DMS153 (cell line): ENCODE measurements around the gene ASPN.

ENCODE experiments used
- DNase-seq: peaks from one replicate; lab custom pipeline; 2025; lab: John Stamatoyannopoulos, UW

Gene ASPN

DNA sequence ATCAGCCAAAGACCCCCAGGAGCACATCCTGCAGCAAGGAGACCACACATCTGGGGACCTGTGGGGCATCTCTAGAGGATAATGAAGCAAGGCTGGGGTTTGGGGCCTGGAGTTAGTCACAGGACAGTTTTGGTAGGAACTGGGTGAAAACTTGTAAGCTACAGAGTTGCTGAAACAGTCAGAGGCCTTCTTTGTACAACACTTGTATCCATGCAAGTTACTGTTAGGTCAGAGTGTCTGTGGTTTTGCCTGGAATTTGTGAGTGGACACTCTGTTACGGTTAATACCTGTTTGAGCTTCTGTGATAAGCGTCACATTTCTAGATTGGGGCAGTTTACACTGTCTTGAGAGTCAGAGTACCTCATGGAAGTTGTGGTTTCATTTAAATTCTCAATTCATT, 22.6 kb upstream of the ASPN start:
- DNase-seq = no peak

DNA sequence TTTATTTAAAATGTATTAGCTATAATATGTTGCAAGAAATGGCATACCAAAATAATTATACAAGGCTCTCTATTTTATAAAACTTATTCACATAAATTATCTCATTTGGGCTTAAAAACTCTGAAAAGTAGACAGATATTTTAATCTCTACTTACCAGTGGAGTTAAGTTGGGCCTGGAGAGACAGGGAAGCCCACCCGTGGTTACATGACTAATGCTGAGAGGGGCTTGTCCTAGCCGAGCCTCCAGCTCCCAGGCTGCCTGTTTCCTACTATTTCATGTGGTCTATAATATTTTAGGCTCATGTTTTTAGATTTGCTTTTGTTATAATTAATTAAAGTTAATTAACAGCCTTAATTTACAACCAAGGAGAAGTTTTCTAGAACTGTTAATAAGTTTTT, 20.9 kb upstream of the ASPN start:
- no peak for DNase-seq

DNA sequence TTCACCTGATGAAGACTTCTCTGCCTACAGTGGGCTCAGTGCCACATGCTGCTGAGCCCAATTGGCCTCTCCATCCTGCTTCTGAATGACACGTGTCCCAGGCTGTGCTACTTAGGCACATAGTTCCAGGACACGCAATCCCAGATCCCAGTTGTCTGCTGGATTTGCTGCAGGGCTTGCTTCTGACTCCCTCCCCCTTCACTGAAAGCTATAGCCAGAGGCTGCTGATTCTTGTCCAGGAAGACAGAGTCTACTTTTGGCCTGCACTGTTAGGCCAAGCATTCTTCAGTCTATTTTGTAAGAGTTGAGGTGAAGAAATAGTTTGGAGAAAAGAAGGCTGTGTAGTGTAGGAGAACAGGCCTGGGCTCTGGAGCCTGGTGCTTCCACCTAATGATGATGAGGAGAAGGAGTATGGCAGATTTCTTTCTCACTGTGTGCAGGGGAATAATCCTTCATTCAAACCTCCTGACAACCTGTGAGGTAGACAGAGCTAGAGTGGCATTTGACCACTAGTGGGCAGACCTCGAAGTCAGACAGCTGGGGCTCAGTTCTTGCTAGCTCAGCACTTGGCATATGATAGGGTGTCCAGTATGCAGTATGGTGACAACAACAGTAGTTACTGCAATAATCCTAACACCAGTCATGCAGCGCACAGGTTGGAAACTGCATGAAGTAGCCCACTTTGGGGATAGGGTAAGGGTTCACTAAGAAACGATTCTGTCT, 19.5 kb upstream of the ASPN start:
- no peak for DNase-seq

DNA sequence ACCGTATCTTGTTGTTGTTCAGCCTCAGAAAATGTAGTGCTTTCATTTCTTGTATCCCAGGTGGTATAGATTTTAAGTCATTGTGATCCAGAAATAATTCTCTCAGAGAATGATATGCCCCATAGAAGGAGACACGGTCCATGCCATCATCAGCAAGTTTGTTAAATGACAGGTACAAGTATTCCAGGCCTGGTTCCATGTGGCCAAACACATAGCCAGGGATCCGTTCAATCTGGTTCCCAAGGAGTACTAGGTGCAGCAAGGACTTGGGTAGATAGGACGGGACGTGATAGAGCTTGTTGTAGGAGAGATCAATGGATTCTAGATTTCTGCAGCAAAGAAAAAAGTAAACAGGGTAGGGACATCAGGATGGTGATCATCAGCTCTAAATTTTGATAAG, 18.4 kb upstream of the ASPN start:
- DNase-seq = no peak

DNA sequence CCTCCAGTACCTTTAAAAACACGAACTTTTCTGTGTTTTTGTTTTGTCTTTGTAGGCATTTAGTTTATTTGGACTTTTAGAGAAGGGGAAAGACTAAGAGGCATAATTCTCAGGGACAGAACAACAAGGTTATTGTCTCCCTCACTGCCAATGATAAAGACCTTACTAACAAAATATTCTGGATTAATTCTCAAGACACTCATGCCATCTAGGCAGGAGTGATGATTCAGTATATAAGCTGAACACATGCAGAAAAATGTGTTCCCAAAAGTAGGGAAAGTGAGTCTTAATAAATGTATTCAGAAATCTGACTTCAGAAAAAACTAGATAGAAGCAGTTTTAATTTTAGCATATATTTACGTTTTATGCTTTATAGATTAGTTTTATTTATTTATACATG, 17.4 kb upstream of the ASPN start:
- no peak for DNase-seq

DNA sequence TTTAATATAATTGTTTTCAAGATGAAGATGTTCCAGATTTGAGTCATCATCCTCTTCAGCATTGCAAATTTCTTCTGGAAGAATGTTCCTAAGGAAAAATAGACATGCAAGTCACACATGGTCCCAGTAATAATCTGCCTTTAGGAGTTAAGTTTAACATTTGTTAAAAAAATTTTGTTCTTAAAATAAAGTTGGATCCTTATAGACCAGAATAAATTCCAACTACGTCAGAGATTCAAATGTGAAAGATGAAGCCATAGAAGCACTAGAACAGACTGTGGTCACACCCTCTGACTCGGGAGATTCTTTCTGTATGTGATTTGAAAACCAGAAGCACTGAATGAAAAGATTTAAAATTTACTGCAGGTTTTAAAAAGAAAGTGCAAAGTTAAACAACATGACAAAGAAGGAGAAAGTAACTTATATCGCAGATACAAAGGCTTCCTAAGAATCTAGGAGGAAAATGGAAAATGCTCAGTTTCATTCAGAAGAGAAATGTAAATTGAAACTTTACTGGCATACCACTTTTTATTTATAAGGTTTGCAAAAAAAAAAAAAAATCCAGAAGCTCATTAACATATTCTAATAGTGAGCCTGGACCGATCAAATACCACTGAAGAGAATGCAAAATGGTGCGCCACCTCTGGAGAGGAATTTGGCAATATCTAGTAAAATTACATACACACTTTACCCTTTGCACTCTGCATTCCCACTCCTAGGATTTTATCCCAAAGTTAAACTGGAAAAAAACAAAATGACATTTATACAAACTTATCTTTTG, 14.3 kb upstream of the ASPN start:
- no peak for DNase-seq

DNA sequence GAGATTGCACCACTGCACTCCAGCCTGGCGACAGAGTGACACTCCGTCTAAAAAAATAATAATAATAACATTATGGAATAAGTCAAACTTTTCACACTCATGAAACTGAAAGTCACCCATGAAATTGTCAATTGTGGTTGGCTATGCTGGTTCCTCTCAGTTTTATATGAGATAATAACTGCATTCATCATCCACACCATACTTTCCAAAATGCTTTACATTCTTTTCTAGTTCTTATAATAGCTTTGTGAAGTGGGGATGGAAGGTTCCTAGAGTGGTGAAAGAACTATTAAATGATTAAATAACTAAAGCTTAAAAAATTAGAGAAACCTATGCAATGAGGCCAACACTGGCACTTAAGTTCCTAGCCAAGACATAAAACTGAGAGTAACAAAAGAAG, 12.6 kb upstream of the ASPN start:
- DNase-seq = no peak

DNA sequence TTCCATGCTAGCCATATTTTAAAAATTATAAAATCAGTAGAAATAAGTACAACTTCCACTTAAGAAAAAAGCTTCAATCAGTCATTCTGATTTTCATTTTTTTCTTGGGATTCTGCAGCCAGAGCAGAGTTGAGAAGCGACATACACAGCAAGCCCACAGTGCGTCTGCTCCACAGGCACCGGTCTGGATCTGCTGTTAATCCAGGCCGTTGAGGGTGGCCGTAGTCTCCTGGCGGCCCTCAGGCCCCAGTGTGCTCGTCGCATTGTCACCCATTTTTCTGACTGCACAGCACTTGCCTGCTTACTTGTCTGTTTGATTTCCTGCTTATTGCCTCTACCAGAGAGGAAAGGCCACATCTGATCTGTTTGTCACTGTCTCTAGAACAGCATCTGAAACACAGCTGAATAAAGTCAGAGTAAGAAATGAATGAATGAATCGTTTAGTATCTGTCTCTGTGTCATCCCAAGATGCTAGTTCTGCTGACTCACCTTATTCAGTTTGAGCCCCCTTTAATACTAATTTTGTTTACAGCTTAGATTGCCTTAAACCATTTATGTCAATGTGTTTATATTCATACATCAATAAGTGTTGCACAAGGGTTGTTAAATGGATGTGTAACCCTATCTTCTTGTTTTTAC, 11.6 kb upstream of the ASPN start:
- no peak for DNase-seq

DNA sequence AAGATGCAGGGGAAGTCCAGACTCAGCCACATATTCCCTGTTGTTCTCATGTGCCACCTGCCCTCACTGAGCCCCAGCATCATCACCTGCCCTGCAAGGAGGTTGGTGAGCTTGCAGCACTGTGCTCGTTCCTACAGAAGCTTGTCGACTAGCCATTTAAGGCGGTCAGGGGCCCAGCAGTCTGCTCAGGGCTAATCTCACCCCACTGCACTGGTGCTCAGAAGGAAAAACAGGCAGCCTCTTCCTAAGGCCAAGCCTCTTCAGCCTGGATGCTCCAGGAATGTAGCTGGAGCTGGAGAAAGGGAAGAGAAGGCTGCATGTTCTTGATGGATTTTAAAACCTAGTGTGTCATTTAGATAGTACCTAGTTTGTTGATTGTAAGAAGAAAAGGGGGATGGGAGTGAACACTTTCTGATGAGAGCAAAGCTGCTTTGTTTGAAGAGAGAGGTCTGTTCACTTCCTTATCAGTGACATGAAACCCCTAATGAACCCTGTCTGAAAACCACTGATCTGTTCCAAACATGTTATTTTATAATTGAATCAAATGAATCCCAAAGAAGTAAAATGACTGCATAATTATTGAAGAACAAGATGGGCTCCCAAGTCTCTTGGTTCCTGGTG, 10.6 kb upstream of the ASPN start:
- no peak for DNase-seq

DNA sequence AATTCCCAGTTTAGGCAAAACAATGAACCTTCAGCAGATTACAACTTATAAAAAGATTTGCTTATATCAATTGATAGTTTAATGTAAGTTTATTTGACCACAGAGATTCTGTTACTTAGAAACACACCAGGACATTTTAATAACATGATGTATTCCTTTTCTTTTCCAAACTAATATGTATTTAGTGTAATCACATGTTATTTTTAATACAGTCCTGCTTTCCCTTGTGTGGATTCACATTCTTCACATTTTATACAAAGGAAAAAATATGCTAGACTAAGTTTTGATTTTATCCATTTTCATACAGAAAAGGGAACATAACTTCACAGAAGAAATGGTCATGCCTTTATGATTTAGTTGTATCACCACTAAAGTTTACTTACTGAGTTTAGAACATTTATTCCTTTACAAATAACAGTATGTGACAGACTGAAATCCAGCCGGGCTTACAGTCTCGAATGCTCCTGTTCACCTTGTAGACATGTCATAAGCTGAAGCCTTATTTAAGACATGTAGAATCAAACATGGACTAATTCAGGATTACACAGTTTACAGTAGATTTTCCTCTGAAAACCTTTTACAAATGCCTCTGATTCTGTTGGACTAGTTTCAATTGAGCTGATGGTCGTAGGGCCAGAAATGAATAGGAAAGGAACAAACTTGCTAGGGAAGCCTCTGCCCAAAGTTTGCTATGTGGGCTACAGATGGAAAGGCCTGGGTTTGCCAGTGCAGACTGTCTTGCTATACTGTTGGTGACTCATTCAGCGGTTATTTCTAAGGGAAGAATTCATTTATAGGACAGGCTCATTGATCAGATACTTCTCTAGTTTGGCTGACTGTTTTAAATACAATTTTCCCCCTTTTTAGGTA, 6.6 kb upstream of the ASPN start:
- DNase-seq = no peak

- DNase-seq = no peak
Measured at GRCh38 chr9:92486371-92486770, 4.1 kb upstream of the ASPN start.

DNA sequence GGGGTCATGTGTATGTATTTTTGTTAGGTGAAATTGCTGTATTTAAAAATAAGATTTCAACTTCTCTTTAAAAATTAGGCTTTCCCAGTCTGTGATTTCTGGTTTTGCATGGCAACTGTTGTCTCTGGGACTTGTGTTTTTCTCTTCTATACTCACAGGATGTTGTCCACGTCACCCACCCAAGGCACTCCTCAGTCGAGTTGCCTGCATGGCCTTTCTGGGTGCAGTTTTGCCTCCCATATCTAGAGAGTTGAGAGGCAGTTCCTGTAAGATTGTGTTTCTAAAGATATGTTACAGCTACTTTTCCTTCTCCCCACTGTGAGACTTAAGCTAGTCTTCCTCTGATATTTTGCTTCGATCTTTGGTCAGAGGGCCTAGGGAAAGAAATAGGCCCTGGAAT, 2.3 kb upstream of the ASPN start:
- DNase-seq = no peak

DNA sequence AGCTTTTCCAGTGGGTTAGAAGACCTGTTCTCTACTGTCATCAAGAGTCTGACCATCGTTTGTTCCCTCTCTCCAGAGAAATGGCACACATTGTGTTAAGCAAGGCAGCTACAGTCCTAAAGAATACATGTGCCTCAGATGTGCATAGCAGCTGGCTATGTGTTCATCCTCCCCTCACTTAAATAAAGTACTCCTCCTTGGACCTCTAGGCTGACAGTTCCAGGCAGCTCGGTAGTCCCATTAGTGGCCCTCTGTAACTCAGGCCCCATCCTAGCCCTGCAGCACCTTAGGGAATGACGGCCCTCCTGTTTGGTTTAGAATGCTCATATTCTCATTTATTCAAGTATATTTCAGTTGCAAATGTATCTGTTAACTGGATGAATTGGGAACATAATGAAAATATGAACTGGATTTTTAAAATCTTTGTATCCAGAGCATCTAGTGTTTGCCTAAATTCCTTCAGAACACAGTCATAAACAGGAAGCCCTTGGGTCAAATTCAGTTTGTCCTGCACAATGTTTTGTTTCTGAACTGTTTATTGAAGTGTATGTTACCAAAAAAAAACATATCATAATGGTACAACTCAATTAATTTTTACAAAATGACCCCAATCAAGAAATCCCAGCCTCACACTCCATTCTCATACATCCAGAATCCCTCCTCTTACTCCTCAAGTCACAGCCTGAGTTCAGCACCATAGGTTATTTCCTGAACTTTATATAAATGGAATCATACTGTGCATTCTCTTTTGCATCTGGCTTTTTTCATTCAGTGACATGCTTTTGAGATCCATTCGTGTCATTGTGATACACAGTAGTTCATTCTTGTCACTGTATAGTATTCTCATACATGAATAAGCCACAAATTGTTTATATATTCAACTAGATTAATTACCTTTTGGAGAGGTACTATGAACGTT, 1.6 kb upstream of the ASPN start:
- DNase-seq = no peak

DNA sequence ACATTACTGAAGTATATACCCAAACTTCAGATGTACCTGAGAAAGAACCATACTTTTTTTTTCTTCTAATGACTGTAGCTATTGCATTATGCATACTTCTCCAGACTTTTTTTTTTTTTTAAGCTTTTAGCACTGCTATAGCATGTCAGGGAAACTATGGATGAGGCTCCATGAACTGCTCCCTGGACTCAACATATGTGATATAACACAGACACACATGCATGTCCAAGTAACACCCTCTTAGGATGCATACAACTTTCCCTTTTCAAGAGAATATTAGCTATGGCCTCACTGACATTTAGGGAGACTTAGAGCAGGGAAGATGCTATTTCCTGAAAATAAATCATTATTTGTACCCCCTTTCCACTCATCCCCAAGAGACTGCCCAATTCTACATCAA, 499 bp upstream of the ASPN start:
- no peak for DNase-seq

GRCh38 chr9:92480986-92481633, 1.2 kb downstream of the ASPN start:
- no peak for DNase-seq

- no peak for DNase-seq
Measured at GRCh38 chr9:92480291-92480771, 2.0 kb downstream of the ASPN start.

DNA sequence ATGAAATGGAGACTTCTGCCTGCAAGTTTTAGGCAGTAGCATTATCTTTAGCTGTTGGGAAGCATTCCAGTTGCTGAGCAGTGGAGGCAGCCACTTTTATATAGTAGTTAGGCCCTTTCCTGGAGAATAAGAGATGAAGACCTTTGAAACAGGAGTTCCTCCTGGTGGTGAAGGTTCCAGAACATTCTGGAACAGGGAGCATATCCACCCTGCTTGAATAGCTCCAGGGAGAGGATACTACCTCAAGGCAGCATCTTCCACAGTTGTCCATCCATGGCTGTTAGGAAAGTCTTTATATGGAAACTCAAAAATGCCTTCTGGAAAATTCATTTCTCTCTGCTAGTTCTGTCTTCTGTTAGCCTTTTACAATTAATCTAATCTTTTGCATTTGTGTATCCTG, 3.0 kb downstream of the ASPN start:
- DNase-seq = no peak

- no peak for DNase-seq
Measured at GRCh38 chr9:92478783-92479182, 3.5 kb downstream of the ASPN start.

DNA sequence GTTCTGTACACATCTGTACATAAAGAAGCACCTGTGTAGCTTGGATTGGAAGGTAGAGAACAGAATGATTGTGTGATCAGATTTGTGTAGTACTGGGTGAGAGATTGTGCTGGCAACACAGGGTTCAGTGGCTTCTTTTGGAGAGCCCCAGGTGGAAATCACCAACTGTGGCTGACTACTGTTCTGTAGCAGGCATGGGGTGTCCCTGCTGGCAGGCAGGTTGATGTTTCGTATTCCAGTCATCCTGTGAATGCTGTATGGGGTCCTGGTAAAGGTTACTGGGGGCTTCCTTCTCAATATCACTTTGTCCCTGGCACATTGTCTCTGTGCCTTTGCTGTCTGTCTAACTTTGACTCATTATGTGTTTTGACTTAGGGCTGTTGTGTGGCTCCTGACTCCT, 5.3 kb downstream of the ASPN start:
- no peak for DNase-seq

- no peak for DNase-seq
Measured at GRCh38 chr9:92474587-92474986, 7.7 kb downstream of the ASPN start.
